Measurements from ENCODE around the gene GOLGA8M.
"Not testable (repeated sequence)": the region's sequence is repeated elsewhere in the genome, so short reads cannot be mapped to it uniquely, and the experiment has no call there.

GOLGA8M gene, protein sequence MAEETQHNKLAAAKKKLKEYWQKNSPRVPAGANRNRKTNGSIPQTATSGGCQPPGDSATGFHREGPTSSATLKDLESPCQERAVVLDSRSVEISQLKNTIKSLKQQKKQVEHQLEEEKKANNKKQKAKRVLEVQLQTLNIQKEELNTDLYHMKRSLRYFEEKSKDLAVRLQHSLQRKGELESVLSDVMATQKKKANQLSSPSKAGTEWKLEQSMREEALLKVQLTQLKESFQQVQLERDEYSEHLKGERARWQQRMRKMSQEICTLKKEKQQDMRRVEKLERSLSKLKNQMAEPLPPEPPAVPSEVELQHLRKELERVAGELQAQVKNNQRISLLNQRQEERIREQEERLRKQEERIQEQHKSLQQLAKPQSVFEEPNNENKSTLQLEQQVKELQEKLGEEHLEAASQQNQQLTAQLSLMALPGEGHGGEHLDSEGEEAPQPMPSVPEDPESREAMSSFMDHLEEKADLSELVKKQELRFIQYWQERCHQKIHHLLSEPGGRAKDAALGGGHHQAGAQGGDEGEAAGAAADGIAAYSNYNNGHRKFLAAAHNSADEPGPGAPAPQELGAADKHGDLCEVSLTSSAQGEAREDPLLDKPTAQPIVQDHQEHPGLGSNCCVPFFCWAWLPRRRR

DNA sequence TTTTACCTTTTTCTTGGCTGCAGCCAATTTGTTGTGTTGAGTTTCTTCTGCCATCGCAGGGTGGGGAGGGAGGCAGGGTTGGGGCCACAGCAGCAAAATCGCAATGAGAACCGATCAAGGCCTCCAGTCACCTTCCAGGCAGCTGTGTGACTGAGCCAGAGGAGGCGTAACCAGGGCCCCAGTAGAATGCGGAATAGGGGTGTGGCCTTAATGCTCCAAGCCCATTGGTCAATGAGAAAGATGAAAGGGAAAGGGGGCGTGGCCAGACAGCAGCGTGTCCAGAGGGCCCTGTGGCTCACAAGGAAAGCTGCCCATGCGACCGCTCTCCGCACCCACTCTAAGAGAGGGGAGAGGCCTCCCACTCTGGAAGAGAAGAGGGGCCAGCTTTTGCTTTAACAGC is at the start of gene GOLGA8M:
GOLGA8M (minus strand) TSS at position 152 of the 400 bp plus-strand sequence; CDS start at position 54, 98 bp downstream.
- not testable (repeated sequence) for DNase-seq (ENCODE audit: low read depth); H3K4me3 ChIP-seq (ENCODE audit: low read depth, low read length)

DNA sequence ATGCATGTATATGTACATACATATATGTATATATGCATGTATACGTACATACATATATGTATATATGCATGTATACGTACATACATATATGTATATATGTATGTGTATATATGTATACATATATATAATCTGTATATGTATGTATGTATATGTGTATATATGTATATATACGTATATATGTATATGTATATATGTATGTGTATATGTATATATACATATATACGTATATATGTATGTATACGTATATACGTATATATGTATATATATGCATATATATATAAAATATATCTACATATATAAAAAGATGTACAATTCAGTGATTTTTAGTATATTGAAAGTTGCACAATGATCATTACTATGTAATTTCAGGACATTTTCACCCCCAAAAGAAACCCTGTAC is 30.7 kb upstream of the GOLGA8M start:
- DNase-seq (ENCODE audit: low read depth); H3K4me3 ChIP-seq (ENCODE audit: low read depth, low read length): not testable (repeated sequence)

DNA sequence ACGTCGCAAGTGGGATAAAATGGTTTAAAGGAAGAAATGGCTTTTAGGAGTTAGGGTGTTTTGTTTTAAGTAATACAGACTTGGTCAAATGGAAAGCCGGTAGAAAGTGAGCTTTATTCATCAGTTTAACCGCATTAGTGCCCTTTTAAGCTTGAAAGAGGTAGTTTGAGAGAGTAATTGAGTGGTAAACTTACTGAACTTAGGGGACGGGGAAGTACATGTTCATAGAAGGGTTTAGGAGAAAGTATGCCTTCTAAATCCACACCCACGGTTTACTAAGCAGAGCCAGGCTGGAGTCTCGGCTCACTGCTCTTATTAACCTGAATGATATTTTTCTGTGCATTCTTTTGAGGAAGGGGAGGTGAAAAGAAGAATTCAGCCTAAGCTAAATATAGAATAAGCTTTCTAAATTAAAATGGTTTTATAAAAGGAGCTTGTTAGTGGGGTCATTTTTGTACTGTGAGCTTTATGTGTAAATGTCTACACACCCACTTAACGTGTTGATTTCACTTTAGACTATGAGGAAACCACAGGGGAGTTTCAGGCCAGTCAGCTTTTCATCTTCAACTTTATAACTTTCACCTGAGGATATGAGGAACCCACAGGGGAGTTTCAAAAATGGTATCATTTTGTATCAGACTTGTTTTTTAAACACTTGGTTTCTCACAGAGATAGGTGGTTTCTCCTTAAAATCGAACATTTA is 26.5 kb upstream of the GOLGA8M start:
- peak overlapping the region; percentile 46 for H3K4me3 ChIP-seq (ENCODE audit: low read depth, low read length)
- DNase-seq (ENCODE audit: low read depth), result peak; percentile 8

DNA sequence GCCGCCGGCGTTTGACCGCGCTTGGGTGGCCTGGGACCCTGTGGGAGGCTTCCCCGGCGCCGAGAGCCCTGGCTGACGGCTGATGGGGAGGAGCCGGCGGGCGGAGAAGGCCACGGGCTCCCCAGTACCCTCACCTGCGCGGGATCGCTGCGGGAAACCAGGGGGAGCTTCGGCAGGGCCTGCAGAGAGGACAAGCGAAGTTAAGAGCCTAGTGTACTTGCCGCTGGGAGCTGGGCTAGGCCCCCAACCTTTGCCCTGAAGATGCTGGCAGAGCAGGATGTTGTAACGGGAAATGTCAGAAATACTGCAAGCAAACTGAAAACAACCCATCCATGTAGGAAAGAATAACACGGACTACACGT is 26.0 kb upstream of the GOLGA8M start:
- H3K4me3 ChIP-seq (ENCODE audit: low read depth, low read length), result peak overlapping the region; percentile 49
- DNase-seq (ENCODE audit: low read depth), result not testable (repeated sequence)

DNA sequence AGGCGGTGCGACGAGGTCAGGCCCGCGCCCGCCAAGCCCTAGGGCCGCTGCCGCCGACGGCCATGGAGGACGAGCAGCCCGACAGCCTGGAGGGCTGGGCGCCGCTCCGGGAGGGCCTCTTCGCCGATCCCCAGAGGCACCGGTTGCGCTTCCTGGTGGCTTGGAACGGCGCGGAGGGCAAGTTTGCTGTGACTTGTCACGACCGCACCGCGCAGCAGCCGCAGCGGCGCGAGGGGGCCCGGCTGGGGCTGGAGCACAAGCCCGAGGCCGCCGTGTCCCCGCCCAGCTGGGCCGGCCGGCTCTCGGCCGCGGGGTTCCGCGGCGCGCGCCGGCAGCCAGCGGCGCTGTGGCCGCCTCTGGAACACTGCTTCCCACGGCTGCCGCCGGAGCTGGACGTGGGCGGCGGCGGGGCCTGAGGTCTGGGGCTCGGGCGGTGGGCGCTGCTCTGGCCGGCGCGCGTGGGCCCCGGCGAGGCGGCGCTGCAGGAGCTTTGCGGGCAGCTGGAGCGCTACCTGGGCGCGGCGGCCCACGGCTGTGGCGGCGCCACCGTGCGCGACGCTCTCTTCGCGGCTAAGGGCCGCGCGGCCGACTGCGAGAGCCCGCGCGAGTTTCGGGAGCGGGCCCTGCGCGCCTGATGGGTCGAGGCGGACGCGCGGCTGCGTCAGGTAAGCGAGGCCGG is 25.4 kb upstream of the GOLGA8M start:
- DNase-seq (ENCODE audit: low read depth), result peak; percentile 15
- peak overlapping the region; percentile 57 for H3K4me3 ChIP-seq (ENCODE audit: low read depth, low read length)

DNA sequence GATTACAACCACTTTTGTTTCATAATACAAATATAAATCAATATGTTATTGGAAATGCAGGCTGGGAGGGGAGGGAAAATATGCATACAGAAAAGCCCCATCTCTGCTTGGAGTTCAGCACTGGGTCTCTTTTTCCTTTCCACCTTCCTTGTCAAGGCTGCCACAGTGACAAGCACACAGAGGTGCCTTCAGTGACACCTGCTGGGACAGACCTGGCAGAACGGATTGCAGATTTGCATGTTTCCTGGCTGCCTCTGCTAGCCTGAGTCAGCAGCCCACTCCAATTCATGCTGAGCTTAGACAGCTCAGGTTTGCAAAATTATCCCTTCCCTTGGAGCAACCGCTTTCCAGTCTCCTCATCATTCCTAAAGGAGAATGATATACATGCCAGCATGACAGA is 15.8 kb upstream of the GOLGA8M start:
- not testable (repeated sequence) for H3K4me3 ChIP-seq (ENCODE audit: low read depth, low read length)
- DNase-seq (ENCODE audit: low read depth), result peak; percentile 21
- TF ChIP-seq, protein P1, sequence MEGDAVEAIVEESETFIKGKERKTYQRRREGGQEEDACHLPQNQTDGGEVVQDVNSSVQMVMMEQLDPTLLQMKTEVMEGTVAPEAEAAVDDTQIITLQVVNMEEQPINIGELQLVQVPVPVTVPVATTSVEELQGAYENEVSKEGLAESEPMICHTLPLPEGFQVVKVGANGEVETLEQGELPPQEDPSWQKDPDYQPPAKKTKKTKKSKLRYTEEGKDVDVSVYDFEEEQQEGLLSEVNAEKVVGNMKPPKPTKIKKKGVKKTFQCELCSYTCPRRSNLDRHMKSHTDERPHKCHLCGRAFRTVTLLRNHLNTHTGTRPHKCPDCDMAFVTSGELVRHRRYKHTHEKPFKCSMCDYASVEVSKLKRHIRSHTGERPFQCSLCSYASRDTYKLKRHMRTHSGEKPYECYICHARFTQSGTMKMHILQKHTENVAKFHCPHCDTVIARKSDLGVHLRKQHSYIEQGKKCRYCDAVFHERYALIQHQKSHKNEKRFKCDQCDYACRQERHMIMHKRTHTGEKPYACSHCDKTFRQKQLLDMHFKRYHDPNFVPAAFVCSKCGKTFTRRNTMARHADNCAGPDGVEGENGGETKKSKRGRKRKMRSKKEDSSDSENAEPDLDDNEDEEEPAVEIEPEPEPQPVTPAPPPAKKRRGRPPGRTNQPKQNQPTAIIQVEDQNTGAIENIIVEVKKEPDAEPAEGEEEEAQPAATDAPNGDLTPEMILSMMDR (conservative IDR thresholded peaks at IDR 0.05; ENCODE audit: low read depth, low read length), result peak; percentile 1

DNA sequence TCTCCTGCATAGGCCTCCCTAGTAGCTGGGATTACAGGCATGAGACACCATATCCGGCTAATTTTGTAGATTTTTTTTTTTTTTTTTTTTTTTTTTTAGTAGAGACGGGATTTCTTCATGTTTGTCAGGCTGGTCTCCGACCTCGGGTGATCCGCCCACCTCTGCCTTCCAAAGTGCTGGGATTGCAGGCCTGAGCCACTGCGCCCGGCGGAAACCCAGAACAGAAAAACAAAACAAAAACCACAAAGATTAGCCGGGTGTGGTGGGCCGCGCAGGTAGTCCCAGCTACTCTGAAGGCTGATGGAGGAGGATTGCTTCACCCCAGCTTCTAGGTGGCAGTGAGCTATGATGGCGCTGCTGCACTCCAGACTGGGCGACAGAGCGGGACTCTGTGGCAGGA is 14.8 kb upstream of the GOLGA8M start:
- not testable (repeated sequence) for H3K4me3 ChIP-seq (ENCODE audit: low read depth, low read length); DNase-seq (ENCODE audit: low read depth)

DNA sequence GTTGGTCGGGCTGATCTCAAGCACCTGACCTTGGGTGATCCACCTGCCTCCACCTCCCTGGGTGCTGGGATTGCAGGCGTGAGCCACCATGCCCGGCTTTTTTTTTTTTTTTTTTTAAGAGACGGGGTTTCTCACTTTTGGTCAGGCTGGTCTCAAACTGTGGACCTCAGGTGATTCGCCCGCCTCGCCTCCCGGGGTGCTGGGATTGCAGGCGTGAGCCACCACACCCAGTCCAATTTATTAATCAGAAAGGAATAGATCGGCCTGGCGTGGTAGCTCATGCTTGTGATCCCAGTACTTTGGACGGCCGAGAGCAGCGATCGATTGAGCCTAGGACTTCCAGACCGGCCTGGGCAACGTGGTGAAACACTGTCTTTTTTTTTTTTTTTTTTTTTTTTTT is 13.9 kb upstream of the GOLGA8M start:
- DNase-seq (ENCODE audit: low read depth), result no peak
- H3K4me3 ChIP-seq (ENCODE audit: low read depth, low read length), result no peak overlapping the region
- TF ChIP-seq, protein P1 (conservative IDR thresholded peaks at IDR 0.05; ENCODE audit: low read depth, low read length), result no peak

DNA sequence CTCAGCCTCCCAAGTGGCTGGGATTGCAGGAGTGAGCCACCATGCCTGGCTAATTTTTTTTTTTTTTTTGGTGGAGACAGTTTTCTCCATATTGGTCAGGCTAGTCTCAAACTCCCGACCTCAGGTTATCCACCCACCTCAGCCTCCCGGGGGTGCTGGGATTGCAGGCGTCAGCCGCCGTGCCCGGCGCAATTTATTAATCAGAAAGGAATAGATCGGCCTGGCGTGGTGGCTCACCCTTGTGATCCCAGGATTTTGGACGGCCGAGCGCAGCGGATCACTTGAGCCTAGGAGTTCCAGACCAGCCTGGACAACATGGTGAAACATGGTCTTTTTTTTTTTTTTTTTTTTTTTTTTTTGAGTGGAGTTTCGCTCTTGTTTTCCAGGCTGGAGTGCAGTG is 13.3 kb upstream of the GOLGA8M start:
- DNase-seq (ENCODE audit: low read depth), result no peak
- TF ChIP-seq, protein P1 (conservative IDR thresholded peaks at IDR 0.05; ENCODE audit: low read depth, low read length), result no peak
- no peak overlapping the region for H3K4me3 ChIP-seq (ENCODE audit: low read depth, low read length)

DNA sequence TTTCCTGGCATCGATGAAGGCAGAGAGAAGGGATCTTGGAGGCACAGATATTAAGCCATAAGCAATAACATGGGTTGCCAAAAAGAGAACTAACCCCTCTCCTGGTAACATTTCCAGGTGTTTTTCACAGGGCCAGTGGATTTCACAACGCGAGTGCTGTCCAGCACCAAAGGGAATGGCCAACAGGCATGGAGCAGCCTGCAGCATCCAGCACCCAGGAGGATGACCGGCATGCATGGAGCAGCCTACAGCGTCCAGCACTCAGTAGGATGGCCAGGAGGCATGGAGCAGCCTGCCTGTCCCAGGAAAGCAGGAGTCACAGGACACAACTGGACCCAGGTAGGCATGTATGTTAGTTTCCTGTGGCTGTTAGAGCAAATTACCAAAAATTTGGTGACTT is 11.8 kb upstream of the GOLGA8M start:
- not testable (repeated sequence) for H3K4me3 ChIP-seq (ENCODE audit: low read depth, low read length); DNase-seq (ENCODE audit: low read depth)

DNA sequence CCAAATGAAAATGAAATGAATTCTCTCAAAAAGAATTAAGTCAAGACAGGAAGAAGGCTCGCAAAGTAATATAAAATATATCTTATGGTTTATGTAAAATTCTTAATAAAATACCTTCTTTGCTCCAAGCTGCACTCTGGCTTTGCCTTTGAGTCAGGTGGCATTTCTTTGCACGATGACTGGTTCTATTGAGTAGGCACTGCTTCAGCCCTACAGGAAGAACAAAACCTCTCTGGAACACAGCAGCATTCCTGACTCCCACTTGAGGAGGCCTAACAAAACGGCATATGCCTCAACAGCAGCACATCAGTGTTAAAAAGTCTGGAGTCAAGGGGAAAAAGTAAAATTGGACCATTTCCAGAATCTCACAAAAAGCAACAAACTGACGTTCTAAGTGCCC is 7.4 kb upstream of the GOLGA8M start:
- DNase-seq (ENCODE audit: low read depth); H3K4me3 ChIP-seq (ENCODE audit: low read depth, low read length): not testable (repeated sequence)

DNA sequence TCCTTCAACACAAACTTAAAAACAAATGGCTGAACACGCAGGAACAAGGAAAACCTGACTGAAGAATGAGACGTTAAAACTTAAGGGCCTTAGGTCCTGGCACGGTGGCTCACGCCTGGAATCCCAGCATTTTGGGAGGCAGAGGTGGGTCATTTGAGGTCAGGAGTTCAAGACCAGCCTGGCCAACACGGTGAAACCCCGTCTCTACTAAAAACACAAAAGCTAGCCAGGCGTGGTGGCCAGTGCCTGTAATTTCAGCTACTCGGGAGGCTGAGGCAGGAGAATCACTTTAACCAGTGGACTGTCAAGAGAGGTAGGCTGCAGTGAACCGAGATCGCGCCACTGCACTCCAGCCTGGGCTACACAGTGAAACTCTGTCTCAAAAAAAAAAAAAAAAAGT is 6.4 kb upstream of the GOLGA8M start:
- not testable (repeated sequence) for DNase-seq (ENCODE audit: low read depth); H3K4me3 ChIP-seq (ENCODE audit: low read depth, low read length)

DNA sequence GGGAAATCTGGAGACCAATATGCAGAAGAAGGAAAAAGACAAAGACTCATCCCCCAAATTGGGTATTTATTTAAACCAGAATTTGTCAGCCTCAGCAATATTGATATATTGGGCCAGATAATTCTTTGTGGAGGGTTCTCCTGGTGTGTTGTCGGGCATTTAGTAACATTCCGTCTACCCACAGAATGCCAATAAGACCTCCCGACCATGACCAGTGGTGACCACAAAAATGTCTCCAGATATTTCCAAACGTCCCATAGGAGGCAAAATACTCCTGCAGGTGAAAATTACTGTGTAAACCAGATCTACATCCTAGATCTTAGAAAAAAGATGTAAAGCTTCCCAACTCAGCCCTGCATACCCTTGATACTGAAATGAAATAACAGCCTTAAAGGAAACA is 2.0 kb upstream of the GOLGA8M start:
- not testable (repeated sequence) for DNase-seq (ENCODE audit: low read depth)

DNA sequence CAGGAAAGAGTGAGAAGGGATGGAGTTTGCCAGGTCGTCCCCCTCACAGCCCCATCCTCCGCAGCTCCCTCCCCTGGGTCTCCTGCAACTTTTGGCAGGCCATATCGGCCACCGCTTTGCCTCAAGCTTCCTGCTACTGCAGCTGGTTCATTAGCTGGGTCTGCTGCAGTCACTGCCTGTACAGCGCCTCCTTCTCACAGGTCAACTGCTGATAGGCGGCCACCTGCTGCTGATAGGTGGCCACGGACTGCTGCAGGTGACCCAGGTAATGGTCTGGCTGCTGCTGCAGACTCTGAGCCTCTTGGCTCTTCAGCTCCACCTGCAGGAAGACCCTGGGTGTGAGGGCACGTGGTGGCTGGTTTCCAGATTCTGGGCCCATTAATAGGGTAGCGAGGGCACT is 8.3 kb downstream of the GOLGA8M start:
- not testable (repeated sequence) for H3K4me3 ChIP-seq (ENCODE audit: low read depth, low read length); DNase-seq (ENCODE audit: low read depth)

More for the DNA sequence above, 2.0 kb upstream of the GOLGA8M start:
- H3K4me3 ChIP-seq (ENCODE audit: low read depth, low read length), result not testable (repeated sequence)

DNA sequence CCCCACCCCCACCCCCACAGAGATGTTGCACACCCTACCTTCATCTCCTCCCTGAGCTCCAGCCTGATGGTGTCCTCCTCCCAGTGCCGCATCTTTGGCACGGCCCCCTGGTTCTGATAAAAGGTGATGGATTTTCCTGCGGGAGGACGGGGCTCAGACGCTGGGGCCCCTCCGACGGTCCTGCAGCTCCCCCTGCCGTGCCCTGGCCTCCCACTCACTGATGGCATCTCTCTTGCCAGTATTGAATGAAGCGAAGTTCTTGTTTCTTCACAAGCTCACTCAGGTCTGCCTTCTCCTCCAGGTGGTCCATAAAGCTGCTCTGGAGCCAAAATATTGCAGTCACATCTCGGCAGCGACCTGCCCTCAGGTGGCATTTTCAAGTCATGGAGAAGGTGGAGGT is 9.8 kb downstream of the GOLGA8M start:
- DNase-seq (ENCODE audit: low read depth); H3K4me3 ChIP-seq (ENCODE audit: low read depth, low read length): not testable (repeated sequence)

All from choroid plexus epithelial cell (primary cell).